GM18498 (cell line): ENCODE measurements around the gene DAZ3.
"Not testable (repeated sequence)": the region's sequence is repeated elsewhere in the genome, so short reads cannot be mapped to it uniquely, and the experiment has no call there.

ENCODE experiments used
- ATAC-seq: cut with Tn5 transposase; IDR thresholded peaks from one replicate; pipeline ENCODE4 v1.9.1; 2021; ENCODE audit warnings: mild to moderate bottlenecking, moderate library complexity; ENCODE audit not compliant: unreplicated experiment

The DAZ3 gene, protein sequence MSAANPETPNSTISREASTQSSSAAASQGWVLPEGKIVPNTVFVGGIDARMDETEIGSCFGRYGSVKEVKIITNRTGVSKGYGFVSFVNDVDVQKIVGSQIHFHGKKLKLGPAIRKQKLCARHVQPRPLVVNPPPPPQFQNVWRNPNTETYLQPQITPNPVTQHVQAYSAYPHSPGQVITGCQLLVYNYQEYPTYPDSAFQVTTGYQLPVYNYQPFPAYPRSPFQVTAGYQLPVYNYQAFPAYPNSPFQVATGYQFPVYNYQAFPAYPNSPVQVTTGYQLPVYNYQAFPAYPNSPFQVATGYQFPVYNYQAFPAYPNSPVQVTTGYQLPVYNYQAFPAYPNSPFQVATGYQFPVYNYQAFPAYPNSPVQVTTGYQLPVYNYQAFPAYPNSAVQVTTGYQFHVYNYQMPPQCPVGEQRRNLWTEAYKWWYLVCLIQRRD

DNA sequence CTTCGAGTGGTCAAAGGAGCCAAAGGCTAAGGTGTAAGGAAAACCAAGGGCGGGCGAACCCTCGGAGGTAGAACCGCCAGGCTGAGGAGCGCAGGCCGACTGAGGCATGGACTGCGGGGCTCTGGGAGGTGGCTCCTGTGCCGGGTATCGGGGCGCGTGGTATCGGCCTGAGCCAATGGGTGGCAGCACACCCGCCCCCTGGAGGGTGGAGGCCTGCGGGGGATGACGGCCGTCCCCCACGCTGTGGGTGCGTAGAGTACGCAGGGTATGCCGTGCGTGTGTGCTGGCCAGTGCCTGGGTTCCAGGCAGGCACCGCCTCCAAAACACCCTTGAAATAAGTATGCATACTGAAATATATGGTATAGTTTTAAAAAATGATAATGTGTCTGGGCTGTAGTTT, at the start of gene DAZ3:
TSS of gene DAZ3 (minus strand) at position 101 of the 400 bp plus-strand sequence. CDS start 208 bp downstream, outside the sequence.
- ATAC-seq = not testable (repeated sequence)

DNA sequence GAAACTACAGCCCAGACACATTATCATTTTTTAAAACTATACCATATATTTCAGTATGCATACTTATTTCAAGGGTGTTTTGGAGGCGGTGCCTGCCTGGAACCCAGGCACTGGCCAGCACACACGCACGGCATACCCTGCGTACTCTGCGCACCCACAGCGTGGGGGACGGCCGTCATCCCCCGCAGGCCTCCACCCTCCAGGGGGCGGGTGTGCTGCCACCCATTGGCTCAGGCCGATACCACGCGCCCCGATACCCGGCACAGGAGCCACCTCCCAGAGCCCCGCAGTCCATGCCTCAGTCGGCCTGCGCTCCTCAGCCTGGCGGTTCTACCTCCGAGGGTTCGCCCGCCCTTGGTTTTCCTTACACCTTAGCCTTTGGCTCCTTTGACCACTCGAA, 20.4 kb upstream of the DAZ3 start, which contains the start of gene DAZ4:
TSS of gene DAZ4 (plus strand) at position 301 of the 400 bp plus-strand sequence. CDS start 208 bp downstream, outside the sequence.
- not testable (repeated sequence) for ATAC-seq

DNA sequence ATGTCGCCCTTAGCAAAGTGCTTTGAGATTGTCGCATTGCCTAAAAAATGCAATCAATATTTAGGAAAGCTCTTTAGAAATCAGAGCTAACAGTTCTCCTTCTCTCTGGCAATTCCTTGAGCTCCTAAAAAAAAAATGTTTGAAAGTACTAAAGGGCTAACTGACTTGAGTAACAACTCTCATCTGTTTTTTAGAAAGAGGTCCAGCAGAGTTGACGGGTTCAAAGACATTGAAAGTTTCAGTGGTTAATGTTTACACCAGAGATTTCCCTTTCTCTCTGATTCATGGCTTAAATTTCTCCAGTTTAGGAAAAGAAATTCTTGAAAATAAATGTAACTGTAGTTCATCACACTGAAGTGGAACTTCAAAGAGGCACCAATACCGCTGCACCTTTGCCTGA, 11.9 kb upstream of the DAZ3 start:
- ATAC-seq = not testable (repeated sequence)

DNA sequence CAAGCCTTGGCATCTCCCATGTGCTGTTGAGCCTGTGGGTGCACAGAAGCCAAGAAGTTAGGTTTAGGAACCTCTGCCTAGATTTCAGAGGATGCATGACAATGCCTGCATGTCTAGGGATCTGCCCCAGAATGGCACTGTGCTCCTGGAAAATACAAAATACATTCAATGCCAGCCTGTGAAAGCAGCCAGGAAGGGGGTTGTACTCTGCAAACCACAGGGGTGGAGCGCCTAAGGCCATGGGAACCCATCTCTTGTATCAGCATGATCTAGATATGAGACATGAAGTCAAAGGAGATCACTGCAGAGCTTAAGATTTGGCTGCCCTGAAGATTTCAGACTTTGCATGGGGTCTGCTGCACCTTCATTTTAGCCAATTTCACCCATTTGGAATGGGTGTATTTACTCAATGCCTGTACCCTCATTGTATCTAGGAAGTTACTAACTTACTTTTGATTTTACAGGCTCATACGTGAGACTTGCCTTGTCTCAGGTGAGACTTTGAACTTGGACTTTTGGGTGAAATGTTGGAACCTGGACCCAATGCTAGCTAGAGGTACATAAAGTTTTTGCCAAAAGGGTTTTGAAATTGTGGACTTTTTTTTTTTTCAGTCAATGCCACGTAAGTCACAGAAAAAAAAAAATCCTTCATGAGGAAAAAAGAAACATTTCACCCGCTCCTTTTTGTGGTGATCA, 11.1 kb upstream of the DAZ3 start:
- ATAC-seq = not testable (repeated sequence)

DNA sequence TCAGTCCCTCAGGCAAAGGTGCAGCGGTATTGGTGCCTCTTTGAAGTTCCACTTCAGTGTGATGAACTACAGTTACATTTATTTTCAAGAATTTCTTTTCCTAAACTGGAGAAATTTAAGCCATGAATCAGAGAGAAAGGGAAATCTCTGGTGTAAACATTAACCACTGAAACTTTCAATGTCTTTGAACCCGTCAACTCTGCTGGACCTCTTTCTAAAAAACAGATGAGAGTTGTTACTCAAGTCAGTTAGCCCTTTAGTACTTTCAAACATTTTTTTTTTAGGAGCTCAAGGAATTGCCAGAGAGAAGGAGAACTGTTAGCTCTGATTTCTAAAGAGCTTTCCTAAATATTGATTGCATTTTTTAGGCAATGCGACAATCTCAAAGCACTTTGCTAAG, 8.6 kb upstream of the DAZ3 start:
- not testable (repeated sequence) for ATAC-seq
